Measurements from ENCODE around the gene IDNK.
"Not testable (repeated sequence)": the region's sequence is repeated elsewhere in the genome, so short reads cannot be mapped to it uniquely, and the experiment has no call there.

Gene IDNK

GRCh38 chr9:83599071-83599470, 23.9 kb upstream of the IDNK start:
- Histone ChIP-seq H3K4me2 (0 out of 22 replicates have a peak overlapping the region, but pooled peaks of 1 of the 11 experiments have one; percentile 48), H3K27ac (no peak overlapping the region), H3K36me3 (no peaks in the 10 kb centered on the region), H3K27me3 (no peaks in the 10 kb centered on the region), H3K9me3 (replicated peaks in 1 of 11) (peaks cover 0 to 11% (median 0%) of the 10 kb centered on the region in 11 experiments; a peak in 1 of 22 replicates), H3K4me1 (peaks cover 0 to 9% (median 0%) of the 10 kb centered on the region in 10 experiments; a peak in 2 of 20 replicates), H3K4me3 (no peak overlapping the region), H4K20me1 (no peaks in the 10 kb centered on the region), H3K9ac (no peak overlapping the region)
- TF ChIP-seq Cebpa-rat (IDR thresholded peaks at IDR 0.05): no peak

DNA sequence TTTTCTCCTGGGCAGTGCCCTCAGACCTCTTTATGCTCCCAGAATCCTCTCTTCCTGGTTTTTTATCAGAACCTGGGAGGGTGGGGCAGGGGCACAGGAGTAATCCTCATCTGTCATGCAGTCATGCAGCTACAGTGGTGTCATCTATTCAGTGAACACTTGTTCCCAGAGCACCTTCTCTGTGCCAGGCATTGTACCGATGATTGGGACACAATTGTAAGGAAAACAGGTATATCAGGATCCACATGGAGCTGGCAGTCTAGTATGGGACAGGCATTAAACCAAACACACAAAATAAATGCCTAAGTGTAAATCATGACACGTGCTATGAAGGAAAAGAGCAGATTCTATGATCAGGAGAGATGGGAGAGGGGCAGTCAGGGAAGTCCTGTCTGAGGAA, 21.5 kb upstream of the IDNK start:
- Histone ChIP-seq H3K27me3 (no peaks in the 10 kb centered on the region), H3K4me1 (peaks cover 0 to 9% (median 0%) of the 10 kb centered on the region in 10 experiments; a peak in 2 of 20 replicates), H3K4me3 (no peak overlapping the region)

GRCh38 chr9:83607620-83608019, 15.3 kb upstream of the IDNK start:
- H3K4me3 ChIP-seq, H4K20me1 ChIP-seq, H3K36me3 ChIP-seq, H3K27me3 ChIP-seq, H3K27ac ChIP-seq, H3K4me2 ChIP-seq, H3K4me1 ChIP-seq, H3K9ac ChIP-seq: not testable (repeated sequence)
- peaks cover 6 to 36% (median 12%) of the 10 kb centered on the region in 11 experiments; a peak in 19 of 22 replicates for H3K9me3 ChIP-seq (replicated peaks in 1 of 11)

More for the DNA sequence above, 21.5 kb upstream of the IDNK start:
- H3K36me3 ChIP-seq: no peaks in the 10 kb centered on the region
- no peak overlapping the region for H3K27ac ChIP-seq
- H3K9me3 ChIP-seq (replicated peaks in 1 of 11): peaks cover 0 to 11% (median 0%) of the 10 kb centered on the region in 11 experiments; a peak in 2 of 22 replicates
- no peak for TF ChIP-seq Cebpa-rat (IDR thresholded peaks at IDR 0.05)
- no peak overlapping the region for H3K9ac ChIP-seq
- H3K4me2 ChIP-seq: no peak overlapping the region
- H4K20me1 ChIP-seq: no peaks in the 10 kb centered on the region

DNA sequence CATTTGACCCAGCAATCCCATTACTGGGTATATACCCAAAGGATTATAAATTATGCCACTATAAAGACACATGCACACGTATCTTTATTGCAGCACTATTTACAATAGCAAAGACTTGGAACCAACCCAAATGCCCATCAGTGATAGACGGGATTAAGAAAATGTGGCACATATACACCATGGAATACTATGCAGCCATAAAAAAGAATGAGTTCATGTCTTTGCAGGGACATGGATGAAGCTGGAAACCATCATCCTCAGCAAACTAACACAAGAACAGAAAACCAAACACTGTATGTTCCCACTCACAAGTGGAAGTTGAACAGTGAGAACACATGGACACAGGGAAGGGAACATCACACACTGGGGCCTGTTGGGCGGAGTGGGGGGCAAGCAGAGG, 9.6 kb upstream of the IDNK start:
- H3K4me3 ChIP-seq: not testable (repeated sequence)

GRCh38 chr9:83617299-83617698, 5.6 kb upstream of the IDNK start:
- Histone ChIP-seq H3K4me2 (no peak overlapping the region), H3K36me3 (no peaks in the 10 kb centered on the region), H4K20me1 (no peaks in the 10 kb centered on the region), H3K9ac (no peak overlapping the region), H3K4me1 (peaks cover 0 to 3% (median 0%) of the 10 kb centered on the region in 10 experiments; a peak in 4 of 20 replicates), H3K27ac (no peak overlapping the region), H3K4me3 (no peak overlapping the region), H3K9me3 (replicated peaks in 1 of 11) (no peaks in the 10 kb centered on the region), H3K27me3 (no peaks in the 10 kb centered on the region)
- no peak for TF ChIP-seq Cebpa-rat (IDR thresholded peaks at IDR 0.05)

More for the DNA sequence above, 9.6 kb upstream of the IDNK start:
- H3K4me1 ChIP-seq, H3K9ac ChIP-seq, H3K36me3 ChIP-seq, H4K20me1 ChIP-seq, H3K4me2 ChIP-seq, H3K27me3 ChIP-seq, H3K27ac ChIP-seq: not testable (repeated sequence)
- peaks cover 0 to 21% (median 4%) of the 10 kb centered on the region in 11 experiments; a peak in 15 of 22 replicates for H3K9me3 ChIP-seq (replicated peaks in 1 of 11)

DNA sequence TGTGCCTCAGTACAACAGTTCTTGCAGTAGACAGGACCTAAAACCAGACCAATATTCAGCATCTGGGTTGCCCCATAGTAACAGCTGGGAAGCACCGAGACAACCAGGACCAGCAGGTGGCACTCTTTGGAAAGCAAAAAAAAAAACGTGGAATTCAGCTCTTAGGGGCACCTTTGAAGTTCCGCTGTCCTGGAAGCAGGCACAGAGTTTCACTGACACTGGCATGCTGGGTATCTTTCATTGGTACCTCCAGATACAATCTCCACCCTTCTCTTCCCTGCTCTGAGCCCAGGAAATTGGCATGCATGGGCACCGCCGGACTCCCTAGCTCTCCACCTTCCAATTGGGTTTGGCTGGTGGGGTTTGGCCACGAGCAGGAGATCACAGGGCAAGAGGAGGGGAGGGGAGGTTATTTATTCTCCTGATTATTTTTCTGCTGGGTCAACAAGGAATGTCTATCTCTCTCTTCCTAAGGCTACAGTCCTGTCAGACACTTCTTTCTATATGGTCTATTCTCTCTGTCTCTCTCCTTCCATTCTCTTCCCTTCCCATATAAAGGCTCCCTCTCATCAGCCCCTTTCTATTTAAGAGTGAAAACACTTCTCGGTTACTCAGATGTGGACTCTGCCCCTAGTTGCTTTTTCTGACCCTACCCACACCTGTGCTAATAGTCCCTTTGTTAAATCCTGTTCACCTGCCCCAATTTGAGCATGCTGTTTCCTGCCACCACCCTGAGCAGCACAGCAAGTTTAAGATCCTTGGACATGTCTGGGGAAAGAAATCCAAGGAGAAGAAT, 1.9 kb upstream of the IDNK start:
- Histone ChIP-seq H3K4me3 (no peak overlapping the region), H4K20me1 (no peaks in the 10 kb centered on the region), H3K4me1 (peaks cover 10 to 25% (median 18%) of the 10 kb centered on the region in 10 experiments), H3K36me3 (peaks cover 0 to 1% (median 0%) of the 10 kb centered on the region in 11 experiments; a peak in 1 of 22 replicates), H3K4me2 (no peak overlapping the region), H3K9me3 (replicated peaks in 1 of 11) (no peaks in the 10 kb centered on the region), H3K27ac (no peak overlapping the region), H3K27me3 (no peaks in the 10 kb centered on the region), H3K9ac (no peak overlapping the region)
- TF ChIP-seq Cebpa-rat (IDR thresholded peaks at IDR 0.05): no peak

DNA sequence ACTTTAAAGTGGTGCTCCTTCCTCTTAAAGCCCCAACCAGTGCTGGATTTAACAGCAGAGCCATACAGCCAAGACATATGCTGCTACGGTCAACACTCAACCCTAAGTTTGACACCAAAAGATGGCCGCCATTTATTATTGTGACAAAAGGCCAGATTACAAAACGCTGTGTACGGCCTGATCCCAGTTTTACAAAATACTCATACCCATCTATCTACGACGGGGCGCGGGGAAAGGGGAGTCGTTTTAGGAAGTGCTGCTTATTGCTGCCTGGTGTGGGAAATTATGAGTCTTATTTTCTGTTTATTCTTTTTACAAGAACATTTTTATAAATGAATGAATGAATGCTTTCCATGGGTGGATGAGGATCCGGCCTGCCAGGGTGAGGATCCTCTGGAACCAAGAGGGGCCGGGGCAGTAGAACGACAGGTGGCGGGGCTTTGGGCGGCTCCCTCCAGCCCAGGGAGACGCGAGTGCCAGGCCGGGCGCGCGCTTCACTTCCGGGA, 457 bp upstream of the IDNK start:
- Histone ChIP-seq H3K4me1 (peaks cover 10 to 25% (median 18%) of the 10 kb centered on the region in 10 experiments), H3K27ac (peak overlapping the region; percentile 86 to 97 (median 94)), H3K27me3 (no peaks in the 10 kb centered on the region), H4K20me1 (no peaks in the 10 kb centered on the region), H3K9ac (peak overlapping the region; percentile 88 to 97 (median 95)), H3K9me3 (replicated peaks in 1 of 11) (no peaks in the 10 kb centered on the region), H3K4me2 (peak overlapping the region; percentile 75 to 95 (median 89)), H3K36me3 (peaks cover 3 to 15% (median 7%) of the 10 kb centered on the region in 11 experiments; a peak in 11 of 22 replicates), H3K4me3 (peak overlapping the region; percentile 78 to 93 (median 89))
- TF ChIP-seq Cebpa-rat (IDR thresholded peaks at IDR 0.05): no peak

GRCh38 chr9:83623679-83624076, 735 bp downstream of the IDNK start:
- Histone ChIP-seq H3K9ac (peak overlapping the region; percentile 88 to 97 (median 95)), H4K20me1 (no peaks in the 10 kb centered on the region), H3K4me3 (peak overlapping the region; percentile 78 to 93 (median 89)), H3K9me3 (replicated peaks in 1 of 11) (no peaks in the 10 kb centered on the region), H3K27ac (peak overlapping the region; percentile 86 to 97 (median 94)), H3K4me2 (peak overlapping the region; percentile 75 to 95 (median 89)), H3K36me3 (peaks cover 4 to 27% (median 16%) of the 10 kb centered on the region in 11 experiments; a peak in 19 of 22 replicates), H3K4me1 (peaks cover 10 to 25% (median 18%) of the 10 kb centered on the region in 10 experiments), H3K27me3 (no peaks in the 10 kb centered on the region)
- no peak for TF ChIP-seq Cebpa-rat (IDR thresholded peaks at IDR 0.05)

DNA sequence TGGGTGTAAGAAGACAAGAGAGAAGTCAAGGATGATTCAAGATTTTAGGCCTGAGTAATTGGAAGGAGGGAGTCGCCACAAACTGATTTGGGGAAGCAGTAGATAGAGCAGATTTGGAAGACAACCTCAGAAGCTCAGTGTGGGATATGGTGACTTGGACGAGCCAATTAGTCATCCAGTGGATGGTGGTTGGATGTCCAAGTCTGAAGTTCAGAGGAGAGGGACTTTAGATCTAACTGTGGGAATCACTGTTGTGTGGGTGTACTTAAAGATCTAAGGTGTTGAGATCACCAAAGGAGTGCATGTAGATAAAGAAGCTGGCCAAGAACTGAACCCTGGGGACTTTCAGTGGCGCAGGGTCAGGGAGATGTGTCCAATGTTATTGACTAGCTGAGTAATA, 2.2 kb downstream of the IDNK start:
- peaks cover 10 to 32% (median 18%) of the 10 kb centered on the region in 10 experiments for H3K4me1 ChIP-seq
- H4K20me1 ChIP-seq: no peaks in the 10 kb centered on the region
- TF ChIP-seq Cebpa-rat (IDR thresholded peaks at IDR 0.05): no peak
- H3K9ac ChIP-seq: no peak overlapping the region
- H3K36me3 ChIP-seq: peaks cover 10 to 42% (median 29%) of the 10 kb centered on the region in 11 experiments; a peak in 21 of 22 replicates
- peak overlapping the region in 4 of 11 experiments; percentile 45 to 89 (median 80); a peak in 5 of 22 replicates for H3K4me2 ChIP-seq
- H3K9me3 ChIP-seq (replicated peaks in 1 of 11): no peaks in the 10 kb centered on the region
- H3K27ac ChIP-seq: no peak overlapping the region
- H3K4me3 ChIP-seq: no peak overlapping the region
- H3K27me3 ChIP-seq: no peaks in the 10 kb centered on the region
